Stimulated activated effector memory CD8-positive, alpha-beta T cell treated with anti-CD3 and anti-CD28 coated beads, Interleukin-12 subunit alpha, Interleukin-12 subunit beta, amount 100 ng/mL, for 72 hours (primary cell): ENCODE data around the gene SH2D1B.

ENCODE experiments used
- ATAC-seq: fragments of 150-1000 bp; cut with Tn5 transposase; 2 replicates; pipeline ENCODE4 v1.10.0; 2021
- DNase-seq, 2 donors: peaks; one replicate each; pipeline ENCODE4 v3.0.0; 2021 to 2022; ENCODE audit warnings: low spot score in 2 of 2
- H3K27ac Mint-ChIP-seq: one replicate; pipeline ENCODE4 v1.8.0; 2022; ENCODE audit warnings: mild to moderate bottlenecking, mixed read lengths
- H3K36me3 Mint-ChIP-seq: one replicate; pipeline ENCODE4 v1.8.0; 2022; ENCODE audit warnings: mild to moderate bottlenecking, mixed read lengths
- H3K4me1 Mint-ChIP-seq: one replicate; pipeline ENCODE4 v1.8.0; 2022; ENCODE audit warnings: mixed read lengths
- H3K4me3 Mint-ChIP-seq: one replicate; pipeline ENCODE4 v1.8.0; 2022; ENCODE audit warnings: mild to moderate bottlenecking, mixed read lengths
- H3K9me3 Mint-ChIP-seq: one replicate; pipeline ENCODE4 v1.8.0; 2022; ENCODE audit warnings: mixed read lengths

Gene SH2D1B

DNA sequence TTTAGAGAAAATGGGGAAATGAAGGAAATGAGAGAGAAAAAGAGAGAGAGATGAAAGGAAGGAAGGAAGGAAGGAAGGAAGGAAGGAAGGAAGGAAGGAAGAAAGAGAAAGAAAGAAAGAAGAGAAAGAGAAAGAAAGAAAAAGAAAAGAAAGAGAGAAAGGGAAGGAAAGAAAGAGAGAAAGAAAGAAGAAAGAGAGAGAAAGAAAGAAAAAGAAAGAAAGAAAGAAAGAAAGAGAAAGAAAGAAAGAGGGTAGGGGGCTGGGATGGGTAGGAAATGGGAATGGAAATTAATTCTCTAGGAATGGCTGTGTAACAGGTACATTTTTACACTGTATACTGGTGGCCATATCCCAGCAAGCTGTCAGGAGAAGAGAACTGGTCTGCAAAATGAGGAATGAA is 4.3 kb upstream of the SH2D1B start:
- no peak for ATAC-seq
- no peak for DNase-seq
- no peak overlapping the region for H3K4me3 Mint-ChIP-seq
- H3K9me3 Mint-ChIP-seq: no peaks in the 10 kb centered on the region
- H3K27ac Mint-ChIP-seq: no peak overlapping the region
- no peaks in the 10 kb centered on the region for H3K4me1 Mint-ChIP-seq
- no peaks in the 10 kb centered on the region for H3K36me3 Mint-ChIP-seq

DNA sequence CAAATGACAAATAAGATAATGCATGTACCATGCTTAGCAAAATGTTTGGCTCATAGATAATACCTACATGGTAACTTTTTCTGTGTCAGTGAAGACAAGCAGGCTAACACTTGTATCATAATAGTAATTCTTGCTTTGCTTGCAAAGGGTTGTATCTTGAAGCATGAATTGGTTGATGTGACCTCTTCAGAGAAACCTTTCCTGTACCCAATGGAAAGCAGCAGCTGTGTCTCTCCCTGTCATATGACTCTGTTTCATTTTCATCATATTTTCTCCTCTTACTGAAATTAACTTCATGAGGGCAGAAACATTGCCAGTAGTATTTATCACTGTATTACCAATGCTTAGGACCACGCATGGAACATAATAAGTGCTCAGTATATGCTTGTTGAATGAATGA is 4.4 kb downstream of the SH2D1B start:
- H3K4me3 Mint-ChIP-seq: no peak overlapping the region
- no peaks in the 10 kb centered on the region for H3K9me3 Mint-ChIP-seq
- no peak overlapping the region for H3K27ac Mint-ChIP-seq
- H3K4me1 Mint-ChIP-seq: no peaks in the 10 kb centered on the region
- ATAC-seq (no peak), DNase-seq (no peak)
- H3K36me3 Mint-ChIP-seq: no peaks in the 10 kb centered on the region

DNA sequence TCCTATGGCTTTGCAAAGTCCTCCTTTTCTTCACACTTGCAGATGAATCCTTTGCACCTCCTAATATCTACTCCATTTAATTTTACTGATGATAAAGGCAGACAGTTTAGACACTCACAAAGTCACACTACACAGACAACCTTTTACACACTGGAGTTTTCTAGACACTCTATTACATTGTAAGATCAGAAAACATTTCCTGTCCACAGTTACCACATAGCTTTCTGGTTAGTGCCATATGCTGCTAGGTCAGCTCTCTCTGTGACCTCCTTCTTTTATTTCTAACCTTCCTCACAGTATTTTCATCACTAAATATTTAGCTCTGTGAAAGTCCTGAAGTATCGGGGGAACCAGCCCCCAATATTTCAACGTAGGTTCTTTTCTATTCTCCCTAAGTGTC is 5.1 kb downstream of the SH2D1B start:
- no peak overlapping the region for H3K4me3 Mint-ChIP-seq

DNA sequence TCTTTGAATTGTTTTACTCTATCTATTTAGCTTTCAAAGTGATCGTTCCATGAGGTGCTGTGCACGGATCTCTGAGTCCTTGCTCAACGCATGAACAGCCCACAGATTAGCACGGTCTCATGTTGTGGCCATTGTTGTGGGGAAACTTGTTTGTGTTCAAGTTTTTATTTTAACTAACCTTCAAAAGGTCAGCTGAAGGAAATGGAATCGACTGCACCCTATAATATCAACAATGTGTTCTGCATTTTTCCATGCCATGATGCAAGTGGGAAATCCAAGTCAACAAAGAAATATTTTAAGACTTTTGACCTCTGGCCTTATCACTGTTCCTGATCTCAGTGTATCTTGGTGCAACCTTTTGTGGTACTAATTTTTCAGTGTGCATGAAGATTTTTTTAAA is 6.1 kb downstream of the SH2D1B start:
- H3K9me3 Mint-ChIP-seq: no peaks in the 10 kb centered on the region
- ATAC-seq (no peak), DNase-seq (no peak)
- no peaks in the 10 kb centered on the region for H3K4me1 Mint-ChIP-seq
- no peak overlapping the region for H3K27ac Mint-ChIP-seq
- H3K4me3 Mint-ChIP-seq: no peak overlapping the region
- no peaks in the 10 kb centered on the region for H3K36me3 Mint-ChIP-seq

More for the DNA sequence above, 5.1 kb downstream of the SH2D1B start:
- H3K36me3 Mint-ChIP-seq: no peaks in the 10 kb centered on the region
- H3K9me3 Mint-ChIP-seq: no peaks in the 10 kb centered on the region
- DNase-seq: no peak
- H3K27ac Mint-ChIP-seq: no peak overlapping the region
- H3K4me1 Mint-ChIP-seq: no peaks in the 10 kb centered on the region
- ATAC-seq: no peak

DNA sequence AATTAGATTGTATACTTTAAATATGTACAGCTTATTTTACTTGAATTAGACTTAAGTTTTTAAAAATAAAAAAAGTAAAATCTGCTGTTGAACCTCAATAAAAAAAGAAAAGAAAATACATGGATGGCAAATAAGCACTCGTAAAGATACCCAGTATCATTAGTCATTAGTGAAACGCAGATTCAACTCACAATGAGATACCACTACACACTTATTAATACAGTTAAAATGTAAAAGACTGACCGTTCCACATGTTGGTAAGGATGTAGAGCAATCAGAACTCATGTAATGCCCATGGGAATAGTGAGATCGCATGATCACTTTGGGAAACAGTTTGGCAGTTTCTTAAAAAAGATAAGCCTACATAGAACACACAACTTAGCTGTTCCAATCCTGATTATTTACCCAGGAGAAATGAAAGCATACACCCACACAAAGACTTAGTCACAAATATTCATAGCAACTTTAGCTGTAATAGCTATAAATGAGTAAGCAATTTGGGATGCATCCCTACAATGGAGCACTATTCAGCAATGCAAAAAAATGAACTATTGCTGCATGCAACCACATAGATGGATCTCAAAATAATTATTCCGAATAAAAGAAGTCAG is 7.3 kb downstream of the SH2D1B start:
- DNase-seq (no peak), ATAC-seq (no peak)
- no peaks in the 10 kb centered on the region for H3K4me1 Mint-ChIP-seq
- H3K27ac Mint-ChIP-seq: no peak overlapping the region
- H3K9me3 Mint-ChIP-seq: no peaks in the 10 kb centered on the region
- no peak overlapping the region for H3K4me3 Mint-ChIP-seq
- no peaks in the 10 kb centered on the region for H3K36me3 Mint-ChIP-seq

DNA sequence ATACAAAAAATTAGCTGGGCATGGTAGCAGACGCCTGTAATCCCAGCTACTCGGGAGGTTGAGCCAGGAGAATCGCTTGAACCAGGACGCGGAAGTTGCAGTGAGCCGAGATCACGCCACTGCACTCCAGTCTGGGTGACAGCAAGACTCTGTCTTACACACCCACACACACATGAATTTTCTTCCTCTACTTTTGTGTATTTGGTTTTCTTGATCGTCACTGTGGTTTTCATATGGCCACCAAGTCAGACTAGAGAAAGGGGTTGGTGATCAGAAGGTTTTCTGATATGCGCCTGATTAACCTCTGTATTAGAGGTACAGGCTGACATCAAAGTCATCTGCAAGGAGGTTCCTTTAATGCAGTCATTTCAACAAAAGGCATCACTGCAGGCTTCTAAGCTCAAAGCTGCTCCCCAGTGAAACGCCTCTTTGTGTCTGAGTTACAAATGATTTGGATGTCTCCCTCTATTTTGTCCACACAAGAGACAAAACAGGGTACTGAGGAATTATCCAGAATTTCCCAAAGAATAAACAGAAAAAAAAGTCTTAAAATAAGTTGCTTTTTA is 11.1 kb downstream of the SH2D1B start:
- Mint-ChIP-seq H3K4me1 (no peaks in the 10 kb centered on the region), H3K27ac (no peak overlapping the region), H3K4me3 (no peak overlapping the region), H3K36me3 (no peaks in the 10 kb centered on the region), H3K9me3 (no peaks in the 10 kb centered on the region)
- ATAC-seq (no peak), DNase-seq (no peak)

DNA sequence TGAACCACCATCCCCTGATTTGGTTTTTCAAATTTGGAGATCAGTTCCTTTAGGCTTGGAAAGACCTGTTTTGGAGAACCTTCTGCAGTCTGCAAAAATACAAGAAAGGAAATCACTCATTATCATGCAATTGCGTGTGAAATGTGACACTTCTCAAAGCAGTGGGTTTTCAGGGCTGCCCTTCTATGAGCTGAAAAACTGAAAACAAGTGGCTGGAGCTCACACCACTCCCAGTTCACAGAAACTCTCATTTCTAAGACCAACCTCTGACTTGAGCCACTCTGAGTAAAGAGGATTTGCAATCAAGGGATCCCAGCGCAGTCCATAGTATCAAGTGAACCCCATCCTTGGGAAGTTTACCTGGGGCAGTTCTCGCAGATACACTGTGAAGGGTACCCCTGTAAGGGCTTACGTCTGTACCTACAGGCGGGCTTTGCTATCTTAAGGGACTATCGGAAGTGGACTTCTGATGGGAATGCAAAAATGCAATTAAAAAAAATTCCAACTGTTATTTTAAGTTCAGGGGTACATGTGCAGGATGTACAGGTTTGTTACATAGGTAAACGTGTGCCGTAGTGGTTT is 12.8 kb downstream of the SH2D1B start:
- DNase-seq (peak in 1 of 2 donors; percentile 22), ATAC-seq (no peak)
- Mint-ChIP-seq H3K9me3 (no peaks in the 10 kb centered on the region), H3K4me1 (no peaks in the 10 kb centered on the region), H3K4me3 (no peak overlapping the region), H3K27ac (no peak overlapping the region), H3K36me3 (no peaks in the 10 kb centered on the region)

DNA sequence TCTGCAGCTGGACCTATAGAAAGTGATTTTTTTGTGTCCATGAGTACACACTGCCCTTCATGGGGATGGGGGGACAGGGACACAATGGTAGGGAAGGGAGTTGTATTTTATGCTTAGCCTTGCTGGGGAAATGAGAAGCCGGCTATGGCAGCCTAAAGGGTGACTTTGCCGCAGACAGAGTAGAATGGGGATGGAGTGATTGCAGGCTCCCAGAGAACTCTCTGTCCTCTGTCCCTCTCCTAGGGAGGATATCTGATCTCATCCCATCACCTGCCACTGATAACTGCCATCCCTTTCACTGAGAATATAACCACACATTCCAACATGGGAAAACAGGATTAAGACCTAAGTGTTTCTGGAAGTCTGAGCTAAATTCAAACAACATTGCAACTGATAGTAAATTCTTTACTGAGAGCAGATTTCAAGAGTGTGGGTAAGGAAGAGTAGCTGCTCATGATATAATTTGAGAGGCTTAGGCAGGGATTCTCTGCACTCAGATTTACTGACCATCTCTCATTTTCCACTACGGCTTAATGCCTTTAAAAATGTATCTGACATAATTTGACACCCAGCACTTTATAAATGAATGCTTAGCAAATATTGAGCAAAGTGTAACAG is 13.9 kb downstream of the SH2D1B start:
- Mint-ChIP-seq H3K9me3 (no peaks in the 10 kb centered on the region), H3K4me1 (no peaks in the 10 kb centered on the region), H3K27ac (no peak overlapping the region), H3K4me3 (no peak overlapping the region), H3K36me3 (no peaks in the 10 kb centered on the region)
- DNase-seq (peak in 1 of 2 donors; percentile 25), ATAC-seq (no peak)

DNA sequence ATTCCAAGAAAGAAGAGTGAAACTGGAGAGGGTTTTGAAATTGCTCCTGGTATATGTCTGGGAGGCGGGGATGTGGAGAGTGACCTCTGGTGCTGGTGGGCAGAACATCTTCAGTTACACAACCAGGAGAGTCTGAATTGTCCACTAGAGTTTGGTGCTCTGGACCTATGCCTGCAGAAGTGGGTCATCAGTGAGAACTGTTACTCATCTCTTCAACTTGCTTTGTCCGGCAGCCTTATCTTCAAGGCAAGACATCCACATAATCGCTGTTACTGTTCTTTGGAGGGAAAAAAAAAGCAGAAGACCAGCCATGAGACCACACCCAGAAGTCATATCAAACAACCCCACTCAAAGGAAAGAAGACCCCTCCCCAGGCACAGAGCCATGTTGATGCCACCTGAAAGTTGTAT is 14.9 kb downstream of the SH2D1B start:
- H3K27ac Mint-ChIP-seq: no peak overlapping the region
- ATAC-seq: no peak
- H3K36me3 Mint-ChIP-seq: no peaks in the 10 kb centered on the region
- H3K4me3 Mint-ChIP-seq: no peak overlapping the region
- DNase-seq: peak in 1 of 2 donors; percentile 15
- H3K4me1 Mint-ChIP-seq: no peaks in the 10 kb centered on the region
- no peaks in the 10 kb centered on the region for H3K9me3 Mint-ChIP-seq

DNA sequence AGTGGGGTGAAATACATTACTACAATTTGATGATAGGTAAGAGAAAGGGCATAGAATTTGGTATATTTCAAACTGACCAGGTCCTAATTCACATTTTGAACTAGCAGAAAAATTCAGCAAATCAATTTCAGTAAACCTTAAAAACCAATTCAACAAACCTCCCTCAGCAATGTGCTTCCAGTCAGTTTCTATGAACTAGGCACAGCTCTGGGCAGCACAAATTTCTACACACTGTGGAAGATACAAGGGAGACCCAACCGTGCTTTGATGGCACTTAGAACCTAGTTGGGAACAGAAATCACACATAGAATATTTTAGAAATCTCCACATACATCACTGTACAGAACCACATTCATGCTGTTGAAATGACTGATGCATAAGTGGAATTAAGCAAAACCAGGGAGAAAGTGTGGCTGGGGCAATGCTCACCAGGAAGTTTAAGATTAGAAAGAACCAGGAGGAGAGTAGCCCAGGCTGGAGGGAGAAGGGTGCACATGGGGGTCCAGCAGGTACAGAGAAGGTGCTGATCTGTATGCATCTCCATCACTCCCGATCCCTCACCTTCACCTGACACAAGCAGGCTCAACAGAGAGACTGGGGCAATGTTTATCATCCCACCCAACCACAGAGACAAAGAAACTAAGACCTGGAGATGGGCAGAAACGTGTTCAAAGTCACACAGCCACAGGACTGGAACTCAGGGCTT is 15.6 kb downstream of the SH2D1B start:
- Mint-ChIP-seq H3K4me1 (no peaks in the 10 kb centered on the region), H3K36me3 (no peaks in the 10 kb centered on the region), H3K9me3 (no peaks in the 10 kb centered on the region), H3K27ac (no peak overlapping the region), H3K4me3 (no peak overlapping the region)
- ATAC-seq (peak; percentile 32), DNase-seq (peak in 1 of 2 donors; percentile 29)

DNA sequence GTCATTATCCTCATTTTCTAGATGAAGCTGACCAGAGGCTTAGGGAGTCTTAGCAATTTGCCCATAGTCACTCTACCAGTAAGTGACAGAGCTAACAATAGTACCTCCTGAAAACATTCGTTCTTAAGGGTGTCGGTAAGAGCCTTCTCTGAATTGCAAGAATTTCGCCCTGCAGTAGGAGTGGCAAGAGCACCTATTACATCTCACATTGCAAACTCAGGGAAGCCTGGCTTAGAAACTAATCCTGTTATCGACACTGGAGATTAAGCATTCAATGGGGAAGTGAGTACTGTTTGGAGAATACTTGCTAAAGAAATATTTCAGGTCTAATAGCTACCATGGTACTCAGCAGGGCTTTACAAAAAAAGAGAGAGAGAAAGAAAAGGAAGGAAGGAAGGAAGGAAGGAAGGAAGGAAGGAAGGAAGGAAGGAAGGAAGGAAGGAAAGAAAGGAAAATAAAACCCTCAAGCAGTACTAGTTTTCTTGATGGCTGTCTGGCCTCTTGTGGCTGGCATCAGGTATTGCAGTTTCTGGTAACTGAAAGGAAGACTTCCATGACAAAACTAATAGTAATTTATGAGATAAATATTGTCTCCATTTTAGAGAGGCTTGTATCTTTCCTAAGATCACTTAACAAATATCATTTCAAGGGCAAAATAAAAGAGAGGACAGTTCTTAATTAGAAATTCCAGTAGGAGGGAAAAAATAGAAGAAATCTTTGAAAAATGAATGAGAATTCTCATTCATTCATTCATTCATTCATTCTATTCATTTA is 20.0 kb downstream of the SH2D1B start:
- no peak for ATAC-seq
- no peak overlapping the region for H3K4me3 Mint-ChIP-seq

DNA sequence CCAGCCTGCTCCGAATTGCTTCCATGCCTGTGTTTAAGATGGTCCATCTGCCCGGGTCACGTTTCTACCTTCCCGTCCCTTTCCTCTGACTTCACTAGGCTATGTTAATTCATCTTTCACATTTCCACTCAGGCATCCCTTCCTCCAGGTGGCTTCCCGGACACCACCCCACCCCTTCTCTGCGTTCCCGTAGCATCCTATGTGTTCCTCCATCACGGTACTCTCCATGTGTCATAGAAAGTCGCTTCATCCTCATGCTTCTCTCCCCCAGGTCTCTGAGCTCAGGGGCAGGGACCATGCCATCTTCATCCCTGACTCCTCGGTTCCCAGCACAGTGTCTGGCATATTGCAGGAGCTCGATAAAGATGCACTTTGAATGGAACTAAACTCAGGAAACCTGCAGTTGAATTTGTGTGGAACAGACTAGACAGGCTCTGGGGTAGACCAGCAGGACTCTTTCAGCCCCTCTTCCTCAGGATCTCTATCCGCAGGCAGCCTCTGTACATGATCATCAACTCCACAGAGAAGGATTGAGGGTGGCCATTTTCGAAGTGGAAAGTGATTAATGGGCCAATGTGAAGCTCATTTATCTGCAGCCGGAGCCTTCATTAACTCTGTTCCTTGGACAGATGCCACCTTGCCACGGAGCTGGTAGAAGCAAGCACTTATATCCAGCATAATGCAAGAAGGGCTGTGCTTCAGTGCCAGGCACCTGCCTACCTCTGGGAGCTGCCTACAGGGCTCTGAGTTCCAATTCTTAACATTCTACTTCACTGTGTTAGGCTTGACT is 21.3 kb downstream of the SH2D1B start:
- Mint-ChIP-seq H3K36me3 (no peaks in the 10 kb centered on the region), H3K4me3 (no peak overlapping the region), H3K27ac (no peak overlapping the region), H3K9me3 (no peaks in the 10 kb centered on the region), H3K4me1 (no peaks in the 10 kb centered on the region)
- DNase-seq (peak in 1 of 2 donors; percentile 28), ATAC-seq (peak; percentile 24)

More for the DNA sequence above, 20.0 kb downstream of the SH2D1B start:
- Mint-ChIP-seq H3K36me3 (no peaks in the 10 kb centered on the region), H3K4me1 (no peaks in the 10 kb centered on the region), H3K27ac (no peak overlapping the region), H3K9me3 (no peaks in the 10 kb centered on the region)
- DNase-seq: no peak

DNA sequence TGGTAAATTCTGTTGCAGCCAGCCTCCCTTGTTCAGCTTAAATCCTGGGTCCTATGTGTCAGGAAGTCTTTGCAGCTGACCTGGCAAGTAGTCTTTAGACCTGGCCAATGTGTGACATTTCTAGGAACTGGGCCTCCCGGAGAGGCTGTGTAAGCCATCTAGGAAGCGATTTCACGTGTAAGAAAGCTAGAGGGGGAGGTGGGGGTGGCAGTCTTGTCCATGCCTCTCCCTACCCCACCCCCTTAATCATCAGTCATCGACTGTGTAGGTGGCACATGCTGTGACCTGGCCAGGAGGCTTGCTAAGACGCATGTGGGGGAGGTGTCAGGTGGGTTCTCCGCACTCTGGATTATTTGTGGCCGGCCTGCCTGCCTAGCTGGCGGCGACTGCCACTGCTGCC is 22.0 kb downstream of the SH2D1B start:
- Mint-ChIP-seq H3K36me3 (no peaks in the 10 kb centered on the region), H3K4me1 (no peaks in the 10 kb centered on the region), H3K9me3 (no peaks in the 10 kb centered on the region), H3K27ac (no peak overlapping the region), H3K4me3 (no peak overlapping the region)
- no peak for ATAC-seq
- DNase-seq: no peak

DNA sequence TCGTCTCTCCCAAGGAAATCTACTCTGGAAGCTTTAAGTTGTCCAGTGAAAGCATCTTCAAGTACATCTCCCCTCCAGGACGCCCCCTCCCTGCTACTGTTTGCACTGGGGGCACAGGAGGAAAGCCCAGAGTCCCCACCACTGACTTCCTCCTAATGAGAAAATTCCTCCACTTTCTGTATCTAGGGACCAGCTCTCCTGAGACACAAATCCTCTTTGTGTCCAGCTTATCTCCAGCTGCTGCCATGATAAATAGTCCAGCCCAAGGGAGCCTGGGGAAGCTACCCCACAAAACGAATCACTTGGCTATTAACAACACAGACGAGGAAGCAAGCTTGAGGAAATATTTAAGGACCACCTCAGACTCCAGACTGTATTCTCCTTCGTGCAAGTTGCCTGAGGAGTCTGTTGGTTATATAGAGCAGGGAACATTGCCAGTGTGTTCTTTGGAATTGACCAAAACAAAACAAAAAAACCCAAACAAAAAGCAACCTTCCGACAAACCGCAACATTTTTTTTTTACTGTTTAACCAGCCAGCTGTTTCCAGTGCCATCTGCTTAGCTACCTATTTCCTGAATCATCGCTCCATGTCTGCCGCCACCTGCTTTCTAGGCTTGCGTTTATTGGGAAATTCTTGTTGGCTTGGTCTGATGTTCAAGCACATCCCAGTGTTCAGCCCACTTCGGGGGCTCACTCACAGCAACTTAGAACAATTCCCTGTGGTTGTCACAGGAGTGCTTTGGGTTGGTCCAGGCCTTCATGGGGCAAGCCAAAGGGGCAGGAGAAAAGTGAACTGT is 22.7 kb downstream of the SH2D1B start:
- H3K4me3 Mint-ChIP-seq: no peak overlapping the region
- H3K36me3 Mint-ChIP-seq: no peaks in the 10 kb centered on the region
- ATAC-seq: no peak

More for the DNA sequence above, 22.7 kb downstream of the SH2D1B start:
- no peak overlapping the region for H3K27ac Mint-ChIP-seq
- no peaks in the 10 kb centered on the region for H3K4me1 Mint-ChIP-seq
- no peaks in the 10 kb centered on the region for H3K9me3 Mint-ChIP-seq
- DNase-seq: no peak
